ENCODE results near the gene SLC16A1. TPM values are rescaled to one million over a fixed set of nuclear protein-coding genes. Genes with fewer than 3 reads are reported as not detected.

SLC16A1 gene
- total and polyA plus RNA-seq, 2 of the 8 experiments (the other 6 are each of a cell fraction or from before 2014, with no cell fraction given), result 435 to 545 TPM

DNA sequence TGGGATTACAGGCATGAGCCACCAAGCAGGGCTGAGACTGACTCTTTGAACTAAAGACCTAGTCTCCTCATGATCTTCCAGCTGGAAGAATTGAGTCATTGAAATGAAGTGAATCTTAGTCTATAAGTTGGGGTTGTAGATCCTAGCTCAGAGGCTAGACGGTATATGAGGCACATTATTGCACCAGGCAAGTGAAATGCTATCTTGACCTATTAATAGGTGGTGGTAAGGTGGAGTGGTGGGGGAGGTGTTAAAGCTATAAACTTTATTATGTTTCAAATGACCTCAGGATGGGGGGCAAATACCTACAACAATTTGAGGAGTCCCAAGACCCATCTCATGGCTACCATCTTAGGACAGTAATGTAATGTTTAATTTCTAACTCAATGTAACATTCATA, 36.8 kb upstream of the SLC16A1 start:
- no peak overlapping the region for H2BK12ac ChIP-seq (ENCODE audit: low read depth, low read length)
- no peak overlapping the region for H4K5ac ChIP-seq (ENCODE audit: insufficient read length, low read depth, low read length)
- ChIA-PET CTCF (ENCODE audit: partially characterized antibody) (interaction anchor here (1.0 to 1.5 kb wide), 5 partner anchors 10 to 82 kb away, joined by 3 to 5 read pairs (median 4); partner anchors contain the start of gene LRIG2), POLR2A (ENCODE audit: partially characterized antibody) (interaction anchor here (0.6 to 3.2 kb wide), 3 partner anchors 37 to 80 kb away, joined by 3 to 10 read pairs (median 3); partner anchors contain the start of gene SLC16A1)
- H3K4ac ChIP-seq (replicated peaks; ENCODE audit: insufficient read length, low read depth, low read length), result no peak overlapping the region
- no peak for FAIRE-seq
- H2AFZ ChIP-seq (ENCODE audit: low read length), result no peak overlapping the region
- no peaks in the 10 kb centered on the region for H3K23me2 ChIP-seq (ENCODE audit: low read depth, low read length)
- H3K56ac ChIP-seq (replicated peaks; ENCODE audit: insufficient read length, low read depth, low read length), result no peak overlapping the region
- H2AK5ac ChIP-seq (ENCODE audit: low read depth, low read length), result 0 out of 2 replicates have a peak overlapping the region, but pooled peaks have one; percentile 39
- H3K4me1 ChIP-seq (replicated peaks in 1 of 4; ENCODE audit: control insufficient read depth in 3 of 4, insufficient read depth in 4 of 4, low read length in 3 of 4), result peaks cover 0 to 4% (median 1%) of the 10 kb centered on the region in 4 experiments; a peak in 2 of 7 replicates
- no peak overlapping the region for H4K8ac ChIP-seq (ENCODE audit: extremely low read depth, insufficient read depth, low read length)
- H2BK15ac ChIP-seq (ENCODE audit: low read length), result 0 out of 2 replicates have a peak overlapping the region, but pooled peaks have one; percentile 95
- no peaks in the 10 kb centered on the region; a peak in 1 of 8 replicates for H3K36me3 ChIP-seq (ENCODE audit: control insufficient read depth in 2 of 4, insufficient read depth in 4 of 4, low read length in 3 of 4)
- no peaks in the 10 kb centered on the region for H3K79me2 ChIP-seq (ENCODE audit: control insufficient read depth in 1 of 2, insufficient read depth in 2 of 2, low read length in 2 of 2)
- H4K20me1 ChIP-seq (replicated peaks in 1 of 2; ENCODE audit: control insufficient read depth in 1 of 2, insufficient read depth in 2 of 2, low read length in 2 of 2), result no peaks in the 10 kb centered on the region
- H3K4me3 ChIP-seq (ENCODE audit: extremely low read depth in 1 of 4, insufficient read depth in 2 of 4, low read depth in 3 of 4, low read length in 4 of 4), result no peak overlapping the region
- H3K9ac ChIP-seq (replicated peaks in 1 of 4; ENCODE audit: extremely low read depth in 1 of 4, low read depth in 3 of 4, low read length in 3 of 4), result no peak overlapping the region
- H2BK120ac ChIP-seq (replicated peaks; ENCODE audit: low read depth, low read length), result no peak overlapping the region
- H2BK20ac ChIP-seq (ENCODE audit: low read length), result no peak overlapping the region
- no peak overlapping the region for H3K18ac ChIP-seq (ENCODE audit: extremely low read depth, low read length)
- H3K23ac ChIP-seq (ENCODE audit: insufficient read length), result peak overlapping the region; percentile 70
- no peak for DNase-seq (ENCODE audit: low read depth in 1 of 2, low spot score in 2 of 2)
- no peaks in the 10 kb centered on the region for H3K27me3 ChIP-seq (replicated peaks in 1 of 4; ENCODE audit: control insufficient read depth in 3 of 4, extremely low read depth in 1 of 4, insufficient read depth in 3 of 4, low read length in 3 of 4)
- H3K9me3 ChIP-seq (ENCODE audit: insufficient read depth in 2 of 2, low read depth in 1 of 2, low read length in 1 of 2), result no peaks in the 10 kb centered on the region
- H2BK5ac ChIP-seq (ENCODE audit: low read depth, low read length), result no peak overlapping the region
- no peak overlapping the region for H4K91ac ChIP-seq (replicated peaks; ENCODE audit: insufficient read length, low read length)
- H3K79me1 ChIP-seq (ENCODE audit: low read depth, low read length), result no peaks in the 10 kb centered on the region
- H3K4me2 ChIP-seq (ENCODE audit: insufficient read depth in 1 of 2, low read depth in 2 of 2, low read length in 2 of 2), result no peak overlapping the region; a peak in 2 of 4 replicates
- 82% methylated on average over 1 of the region's 1 CpG; no CpG with 5 or more reads in 1 of the 2 experiments for WGBS, 2 experiments (ENCODE audit: extremely low coverage in 1 of 2, insufficient coverage in 1 of 2, insufficient read length in 1 of 2, insufficient replicate concordance in 2 of 2, low coverage in 1 of 2, low lambda C conversion rate in 2 of 2, missing lambda C conversion rate in 1 of 2)
- H3K14ac ChIP-seq (ENCODE audit: insufficient read length), result no peak overlapping the region
- no peak overlapping the region for H3K27ac ChIP-seq (ENCODE audit: low read depth, low read length)
- TF ChIP-seq SP2 (IDR thresholded peaks at IDR 0.05; ENCODE audit: low read length), result no peak
- TF ChIP-seq BACH1 (IDR thresholded peaks at IDR 0.05; ENCODE audit: low read length), result no peak
- TF ChIP-seq HDAC2 (IDR thresholded peaks at IDR 0.05; ENCODE audit: borderline replicate concordance in 1 of 2, low read depth in 2 of 2, low read length in 2 of 2), result no peak
- TF ChIP-seq GABPA (IDR thresholded peaks at IDR 0.05; ENCODE audit: borderline replicate concordance, insufficient read depth, low read length), result no peak
- TF ChIP-seq POLR2A (IDR thresholded peaks at IDR 0.05; ENCODE audit: control extremely low read depth in 1 of 2, low read depth in 2 of 2, low read length in 2 of 2), result no peak
- no peak for TF ChIP-seq CREB1 (IDR thresholded peaks at IDR 0.05)
- TF ChIP-seq TAF7 (optimal IDR thresholded peaks at IDR 0.05; ENCODE audit: borderline replicate concordance, low read depth, low read length), result no peak
- TF ChIP-seq YY1 (IDR thresholded peaks at IDR 0.05; ENCODE audit: low read depth, low read length), result no peak
- no peak for TF ChIP-seq SUZ12 (IDR thresholded peaks at IDR 0.05; ENCODE audit: low read length)
- no peak for TF ChIP-seq NRF1 (IDR thresholded peaks at IDR 0.05; ENCODE audit: low read depth, low read length)
- TF ChIP-seq BCL11A (IDR thresholded peaks at IDR 0.05; ENCODE audit: low read depth in 2 of 2, low read length in 2 of 2), result no peak
- TF ChIP-seq SIX5 (IDR thresholded peaks at IDR 0.05; ENCODE audit: low read depth, low read length), result no peak

All from H1 (cell line).